ENCODE measurements around the gene FBXO46.
"Not testable (repeated sequence)": the region's sequence is repeated elsewhere in the genome, so short reads cannot be mapped to it uniquely, and the experiment has no call there.

FBXO46 gene

DNA sequence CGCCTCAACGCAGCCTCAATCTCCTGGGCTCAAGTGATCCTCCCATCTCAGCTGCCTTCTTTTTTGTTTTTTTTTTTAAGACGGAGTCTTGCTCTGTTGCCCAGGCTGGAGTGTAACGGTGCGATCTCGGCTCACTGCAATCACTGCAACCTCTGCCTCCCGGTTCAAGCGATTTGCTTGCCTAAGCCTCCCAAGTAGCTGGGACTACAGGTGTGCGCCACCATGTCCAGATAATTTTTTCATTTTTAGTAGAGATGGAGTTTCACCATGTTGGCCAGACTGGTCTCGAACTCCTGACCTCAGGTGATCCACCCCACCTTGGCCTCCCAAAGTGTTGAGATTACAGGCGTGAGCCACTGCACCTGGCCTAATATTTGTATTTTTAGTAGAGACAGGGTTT, 10.6 kb downstream of the FBXO46 start:
- DNase-seq = not testable (repeated sequence)

DNA sequence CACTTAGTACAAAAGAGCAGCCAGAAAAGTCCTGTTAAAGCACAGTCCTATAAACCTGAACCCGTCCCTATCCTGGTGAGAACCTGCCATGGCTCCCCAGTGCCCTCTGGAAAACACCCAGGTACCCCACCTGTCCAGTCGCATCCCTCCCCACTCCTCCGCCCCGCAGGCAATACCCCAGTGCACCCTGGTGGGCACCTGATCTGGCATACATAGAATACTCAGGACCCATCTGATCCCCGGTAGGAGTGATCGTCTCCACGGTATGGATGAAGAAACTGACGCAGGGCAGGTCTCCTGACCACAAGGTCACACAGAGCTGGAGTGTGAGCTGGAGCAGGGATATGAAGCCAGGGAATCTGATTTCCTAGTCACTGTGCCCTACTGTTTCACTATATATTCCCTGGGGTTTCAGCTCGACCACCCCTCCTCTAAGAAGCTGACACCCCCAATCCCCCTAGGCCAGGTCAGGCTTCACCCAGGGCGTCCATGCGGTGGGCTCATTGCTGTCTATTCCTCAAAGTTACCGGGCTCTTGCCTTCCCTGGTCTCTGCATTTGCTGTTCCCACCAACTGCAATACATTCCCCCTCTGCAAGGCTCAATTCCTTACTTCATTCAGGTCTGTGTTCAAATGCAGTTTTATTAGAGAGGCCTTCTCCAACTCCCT, 12.6 kb downstream of the FBXO46 start:
- DNase-seq = no peak

DNA sequence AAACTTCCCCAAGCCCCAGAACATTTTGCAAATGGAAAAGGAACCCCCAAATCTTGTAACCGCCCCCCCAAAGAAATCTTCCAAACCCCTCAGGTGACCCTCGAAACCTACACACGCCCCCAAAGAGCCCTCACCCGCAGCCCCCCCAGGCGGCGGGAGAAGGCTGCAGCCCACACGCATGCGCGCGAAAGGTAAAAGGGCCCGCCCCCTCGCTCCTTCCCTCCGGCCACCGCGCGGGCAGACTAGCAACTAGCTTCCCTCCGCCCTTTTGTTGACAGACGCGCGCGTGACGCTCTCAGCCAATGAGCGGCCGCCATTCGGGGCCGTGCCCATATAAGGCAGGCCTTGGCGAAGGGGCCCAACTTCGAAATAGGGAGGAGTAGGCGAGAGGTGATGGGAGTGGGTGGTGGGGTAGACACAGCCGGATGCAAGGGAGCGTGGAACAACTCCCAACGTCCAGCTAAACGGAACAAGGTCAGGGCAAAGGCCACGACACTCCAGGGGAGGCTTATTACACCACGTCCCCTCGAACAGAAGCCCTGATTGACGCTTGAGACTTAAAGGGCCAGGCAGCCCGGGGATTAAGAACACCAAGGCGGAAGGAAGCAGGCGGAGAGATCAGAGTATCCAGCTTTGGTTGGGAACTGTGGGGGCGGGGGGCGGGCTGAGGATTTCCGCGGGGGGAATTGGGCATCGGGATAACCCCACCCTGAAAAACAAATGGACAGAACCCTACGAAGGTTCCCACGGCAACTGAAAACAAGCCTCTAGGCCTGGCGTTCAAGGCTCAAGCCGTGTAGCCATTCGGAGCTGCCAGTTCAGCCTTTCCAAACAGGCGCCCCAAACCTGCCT, 13.3 kb downstream of the FBXO46 start:
- DNase-seq = peak; percentile 99

DNA sequence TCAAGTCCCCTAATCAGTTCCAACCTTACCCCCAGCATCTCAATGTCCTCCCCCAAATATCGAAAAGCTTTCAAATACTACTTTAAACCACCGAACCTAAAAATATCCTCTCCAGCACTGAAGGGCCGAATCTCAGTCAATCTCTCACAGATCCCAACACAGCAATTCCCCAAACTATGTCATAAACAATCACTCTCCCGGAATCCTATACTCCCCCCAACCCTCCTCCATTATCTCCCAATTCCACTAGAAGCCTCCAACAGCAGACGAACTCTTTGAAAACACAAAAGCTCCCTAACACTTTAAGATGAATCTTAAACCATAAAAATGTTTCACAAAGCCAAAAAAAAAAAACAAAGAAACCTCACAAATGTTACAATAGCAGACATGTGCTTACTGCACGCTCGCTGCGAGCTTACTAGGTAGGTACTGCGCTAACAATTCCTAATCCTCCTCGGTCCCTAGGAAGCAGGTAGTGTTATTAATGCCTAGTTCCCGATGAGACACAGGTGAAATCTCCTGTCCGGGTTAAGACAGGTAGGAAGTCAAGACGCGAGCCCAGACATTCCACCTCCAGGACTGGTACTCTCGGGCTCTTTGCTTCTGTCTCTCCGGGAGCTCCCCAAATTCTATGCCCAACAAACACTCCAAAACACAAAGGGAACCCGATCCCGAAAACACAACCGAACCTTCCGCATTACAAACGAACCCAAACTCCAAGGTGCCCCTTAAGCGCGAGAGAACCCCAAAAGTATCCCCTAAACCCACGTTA, 14.2 kb downstream of the FBXO46 start:
- DNase-seq = peak; percentile 69

DNA sequence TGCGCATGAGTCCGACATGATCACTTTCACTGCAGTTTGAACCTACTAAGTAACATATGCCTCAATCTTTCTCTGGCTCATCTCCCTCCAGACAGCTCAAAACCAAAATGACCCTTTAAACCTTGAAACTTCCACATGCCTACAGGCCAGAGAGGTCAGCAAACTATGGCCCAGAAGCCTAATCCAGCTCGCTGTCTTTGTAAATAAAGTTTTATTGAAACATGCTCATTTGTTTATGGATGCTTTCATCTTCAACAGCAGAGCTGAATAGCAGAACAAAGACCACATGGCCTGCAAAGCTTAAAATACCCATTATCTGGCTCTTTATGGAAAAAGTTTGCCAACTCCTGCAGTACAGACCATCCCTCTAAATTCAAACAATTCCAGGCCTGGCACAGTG, 15.6 kb downstream of the FBXO46 start:
- DNase-seq = no peak

- DNase-seq = no peak
These were observed 17.6 kb downstream of the FBXO46 start for GRCh38 chr19:45713141-45713540.

DNA sequence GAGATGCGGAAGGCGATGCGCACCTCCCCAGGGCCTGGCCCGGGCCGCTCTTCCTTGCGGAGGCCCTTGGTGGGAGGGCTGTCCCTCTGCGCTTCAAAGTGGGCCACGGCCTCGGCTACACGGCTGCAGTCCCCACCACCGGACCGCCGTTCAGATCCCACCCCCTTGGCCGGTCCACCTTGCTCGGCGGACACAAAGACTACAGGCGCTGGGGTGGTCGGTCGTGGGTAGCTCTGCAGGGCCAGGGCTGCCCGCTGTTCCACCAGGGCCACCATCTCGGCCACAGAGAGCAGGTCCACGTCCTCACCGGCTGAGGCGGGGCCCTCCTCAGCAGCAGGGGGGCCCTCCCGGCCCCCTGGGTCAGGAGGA, 18.0 kb downstream of the FBXO46 start:
- no peak for DNase-seq

DNA sequence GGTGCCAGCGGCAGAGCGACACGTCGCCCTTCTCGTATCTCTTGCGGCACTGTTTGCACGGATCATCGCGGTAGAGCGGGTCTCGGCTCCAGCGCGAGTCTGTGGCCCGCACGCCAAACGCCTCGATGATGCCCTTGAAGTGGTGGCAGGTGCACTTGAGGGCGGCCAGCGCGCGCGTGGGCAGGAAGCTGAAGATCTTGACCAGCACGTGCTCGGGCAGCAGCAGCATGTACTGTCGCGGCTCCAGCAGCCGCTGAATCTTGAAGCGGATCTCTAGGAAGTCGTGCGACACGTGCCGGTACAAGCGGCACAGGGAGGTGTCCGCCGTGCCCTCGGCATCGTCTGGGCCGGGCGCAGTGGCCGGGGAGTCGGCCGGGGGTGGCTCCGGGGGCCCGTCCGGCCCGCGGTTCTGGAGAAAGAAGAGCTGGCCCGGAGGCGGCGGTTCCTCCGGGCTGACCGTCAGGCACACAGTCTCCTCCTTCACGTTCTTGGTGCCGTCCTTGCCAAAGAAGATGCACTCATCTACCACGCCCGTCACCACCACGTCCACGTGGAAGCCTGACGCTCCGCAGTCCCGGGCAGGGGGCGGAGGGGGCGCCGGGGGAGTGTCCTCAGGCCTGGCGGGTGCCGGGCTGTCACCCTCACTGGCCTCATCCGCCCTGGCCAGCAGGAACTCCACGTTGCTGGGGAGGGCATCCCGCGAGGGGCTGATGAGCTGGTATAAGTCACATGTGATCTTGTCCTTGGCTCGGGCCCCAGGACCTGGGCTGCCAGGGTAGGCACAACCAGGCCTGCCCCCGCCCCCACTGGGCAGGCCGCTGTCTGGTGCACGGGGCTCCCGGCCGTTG, 18.6 kb downstream of the FBXO46 start:
- DNase-seq = no peak

DNA sequence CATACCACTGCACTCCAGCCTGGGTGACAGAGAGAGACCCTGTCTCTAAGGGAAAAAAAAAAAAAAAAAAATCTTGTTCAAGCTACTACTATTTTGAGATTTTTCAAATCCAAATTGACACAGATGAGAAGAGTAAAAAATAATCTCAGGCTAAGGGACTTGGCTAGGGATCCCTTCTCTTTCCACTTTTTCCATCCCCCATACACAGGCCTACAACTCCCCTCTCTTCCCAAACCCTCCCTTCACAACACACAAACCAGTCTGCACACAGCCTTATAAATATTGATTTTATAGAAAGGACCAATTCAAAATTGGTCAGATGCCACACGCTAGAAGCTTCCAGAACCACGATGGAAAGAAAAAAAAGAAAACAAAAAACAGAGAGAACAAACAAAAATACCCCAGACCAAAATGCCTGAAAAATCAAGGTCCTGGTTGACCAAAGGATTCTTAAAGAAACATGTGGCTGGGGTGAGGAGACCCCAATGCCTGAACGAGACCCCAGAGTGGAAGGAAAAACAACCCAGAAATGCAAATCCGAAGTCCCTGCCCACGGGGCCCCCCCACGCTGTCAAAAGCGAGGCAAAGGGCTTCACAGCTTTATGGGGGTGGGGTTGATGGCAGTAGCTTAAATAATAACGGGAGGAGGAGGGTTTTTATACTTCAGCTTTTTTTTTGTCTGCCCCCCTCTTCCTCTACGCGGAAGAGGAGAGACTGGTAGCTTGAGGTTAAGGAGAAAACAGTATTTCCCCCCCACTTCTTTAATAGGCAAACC, 20.2 kb downstream of the FBXO46 start:
- no peak for DNase-seq

GRCh38 chr19:45705710-45706415, 24.8 kb downstream of the FBXO46 start:
- no peak for DNase-seq

- no peak for DNase-seq
These were observed 25.6 kb downstream of the FBXO46 start for GRCh38 chr19:45705115-45705514.

DNA sequence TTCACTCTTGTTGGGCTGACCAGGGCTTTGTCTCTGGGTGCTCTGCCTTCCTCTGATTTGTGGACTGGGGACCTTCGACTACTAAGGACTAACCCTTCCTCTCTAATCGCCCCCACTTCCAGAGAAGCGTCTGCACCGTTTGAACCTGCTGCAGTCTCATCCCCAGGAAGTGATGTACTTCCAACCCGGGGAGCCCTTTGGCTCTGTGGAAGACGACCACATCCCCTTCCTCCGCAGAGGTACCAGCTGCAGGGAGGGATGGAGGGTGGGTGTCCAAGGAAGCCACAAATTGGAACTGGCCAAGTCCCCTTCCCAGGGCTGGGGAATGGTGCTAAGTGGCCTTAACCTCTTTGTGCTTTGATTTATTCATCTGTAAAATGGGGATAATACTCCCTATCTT, 29.0 kb downstream of the FBXO46 start:
- no peak for DNase-seq

DNA sequence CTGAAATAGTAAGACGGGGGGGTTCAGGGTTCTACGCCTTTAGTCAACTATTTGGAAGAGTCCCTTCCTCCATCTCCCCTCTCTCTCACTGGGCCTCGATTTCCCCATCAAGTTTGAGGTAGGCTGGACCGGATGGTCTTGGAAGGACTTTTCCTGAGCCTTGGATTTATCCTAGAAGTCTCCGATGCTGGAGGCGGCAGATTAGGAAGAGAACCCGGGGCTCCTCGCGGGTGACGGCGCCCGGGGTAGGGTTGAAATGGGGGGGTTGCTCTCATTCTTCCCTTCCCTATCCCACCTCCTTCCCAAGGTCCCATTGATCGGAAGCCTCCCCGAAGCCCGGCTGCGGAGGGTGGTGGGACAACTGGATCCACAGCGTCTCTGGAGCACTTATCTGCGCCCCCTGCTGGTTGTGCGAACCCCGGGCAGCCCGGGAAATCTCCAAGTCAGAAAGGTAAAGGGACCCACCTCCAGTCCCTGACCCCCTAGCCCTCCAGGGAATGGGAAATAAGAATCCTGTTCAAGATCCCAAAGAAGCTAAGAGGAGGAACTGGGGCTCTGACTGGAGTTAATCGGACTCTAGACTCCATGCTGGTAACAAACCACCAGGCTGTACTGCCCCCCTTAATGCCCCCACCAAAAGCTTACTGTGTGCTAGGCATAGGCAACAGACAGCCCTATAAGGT, 37.4 kb downstream of the FBXO46 start:
- peak; percentile 92 for DNase-seq

DNA sequence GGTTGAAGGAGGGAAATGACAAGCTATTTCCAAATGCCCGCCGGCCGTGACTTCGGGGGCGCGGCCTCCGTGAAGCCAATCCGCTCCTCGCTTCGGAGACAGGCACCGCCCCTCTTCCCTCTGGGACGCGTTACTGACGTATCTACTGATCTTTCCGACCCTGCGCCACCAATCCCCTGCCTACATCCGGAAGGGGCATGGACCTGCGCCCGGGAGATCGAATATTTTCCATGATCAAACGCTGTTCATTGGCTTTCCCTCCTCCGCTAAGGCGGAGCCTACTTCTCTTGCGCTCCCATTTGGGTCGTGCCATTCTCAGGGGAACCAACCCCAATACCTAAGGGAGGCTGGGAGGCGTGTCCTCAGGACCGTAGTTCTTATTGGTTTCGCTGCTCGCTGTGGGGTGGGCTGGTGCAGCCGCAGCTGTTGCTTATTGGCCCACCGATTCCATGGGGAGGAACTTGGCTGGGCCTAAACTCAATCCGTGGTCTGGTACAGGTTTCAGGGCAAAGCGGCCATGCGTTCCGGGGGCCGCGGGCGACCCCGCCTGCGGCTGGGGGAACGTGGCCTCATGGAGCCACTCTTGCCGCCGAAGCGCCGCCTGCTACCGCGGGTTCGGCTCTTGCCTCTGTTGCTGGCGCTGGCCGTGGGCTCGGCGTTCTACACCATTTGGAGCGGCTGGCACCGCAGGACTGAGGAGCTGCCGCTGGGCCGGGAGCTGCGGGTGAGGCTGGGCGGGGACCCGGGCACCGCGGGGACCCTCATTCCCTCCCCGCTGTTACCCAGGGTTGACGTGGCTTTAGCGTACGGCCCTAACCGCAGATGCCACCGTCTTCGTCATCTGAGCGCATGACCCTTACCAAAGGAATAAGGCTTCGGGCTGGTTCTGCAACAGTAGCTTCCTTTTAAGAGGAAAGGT, 38.2 kb downstream of the FBXO46 start, which contains the start of gene QPCTL:
Gene QPCTL, plus strand, starts transcription at position 480 of the 919 bp plus-strand sequence. Its CDS starts 38 bp downstream, at position 518.
- peak; percentile 99 for DNase-seq

GRCh38 chr19:45691516-45692186, 39.0 kb downstream of the FBXO46 start, which contains the start of gene SNRPD2:
Gene SNRPD2 (minus strand): TSS chr19:45691953. CDS start chr19:45691888, 65 bp downstream.
- peak; percentile 98 for DNase-seq

DNA sequence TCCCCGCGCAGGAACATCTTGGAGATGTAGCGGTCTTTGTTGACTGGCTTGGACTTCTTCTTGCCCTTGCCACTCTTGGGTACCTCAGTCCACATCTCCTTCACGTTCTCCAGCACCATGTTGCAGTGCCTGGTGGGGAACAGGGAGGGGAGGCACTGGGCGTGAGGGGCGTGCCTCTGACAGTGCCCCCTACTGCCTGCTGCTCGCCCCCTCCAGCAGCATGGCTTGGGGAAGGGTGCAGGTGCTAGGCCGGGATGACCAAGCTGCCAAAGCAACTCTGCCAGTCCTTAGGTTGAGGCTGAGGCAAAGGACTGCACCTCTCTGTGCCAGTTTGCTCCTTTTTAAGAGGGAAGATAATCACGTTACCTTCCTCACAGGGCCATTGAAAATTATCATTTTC, 43.1 kb downstream of the FBXO46 start:
- no peak for DNase-seq

GRCh38 chr19:45685045-45685444, 45.7 kb downstream of the FBXO46 start:
- DNase-seq = not testable (repeated sequence)

DNA sequence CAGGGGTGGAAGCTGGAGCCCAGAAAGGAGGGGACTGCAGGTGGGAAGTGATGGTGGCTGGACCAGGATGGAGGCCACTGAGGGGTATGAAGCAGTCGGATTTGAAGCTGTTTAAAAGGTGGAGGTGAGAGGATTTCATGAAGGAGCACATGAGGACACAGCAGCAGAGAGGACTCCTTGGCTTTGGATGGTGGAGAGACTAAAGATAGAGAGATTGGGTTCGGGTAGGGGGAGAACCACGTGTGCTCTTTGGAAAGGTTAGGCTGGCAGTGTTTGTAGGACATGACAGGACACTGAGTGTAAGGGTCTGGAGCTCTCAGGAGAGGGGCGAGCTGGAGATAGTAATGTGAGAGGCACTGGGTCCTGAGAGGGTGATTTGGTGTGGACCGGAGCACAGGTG, 47.8 kb downstream of the FBXO46 start:
- DNase-seq = no peak

- no peak for DNase-seq
These were observed 48.6 kb downstream of the FBXO46 start for GRCh38 chr19:45682117-45682516.
